Amygdala (tissue), 56 donors: ENCODE data around the gene GSG1L.

Source experiments
- DNase-seq, 56 donors: peaks; one replicate each; lab custom pipeline; 2025; lab: John Stamatoyannopoulos, UW

The GSG1L gene

GRCh38 chr16:27829975-27830374, 233.5 kb downstream of the GSG1L start:
- no peak for DNase-seq

GRCh38 chr16:27828671-27829070, 234.8 kb downstream of the GSG1L start:
- no peak for DNase-seq

- DNase-seq: no peak
Observed at GRCh38 chr16:27827765-27828164, 235.7 kb downstream of the GSG1L start.

GRCh38 chr16:27826893-27827289, 236.6 kb downstream of the GSG1L start:
- DNase-seq: no peak

- no peak for DNase-seq
Observed at GRCh38 chr16:27826081-27826892, 237.2 kb downstream of the GSG1L start.

- DNase-seq: no peak
Observed at GRCh38 chr16:27824786-27825185, 238.7 kb downstream of the GSG1L start.

- no peak for DNase-seq
Observed at GRCh38 chr16:27824006-27824405, 239.5 kb downstream of the GSG1L start.

- no peak for DNase-seq
Observed at GRCh38 chr16:27823421-27823820, 240.1 kb downstream of the GSG1L start.

- no peak for DNase-seq
Observed at GRCh38 chr16:27822996-27823395, 240.5 kb downstream of the GSG1L start.

- DNase-seq: no peak
Observed at GRCh38 chr16:27822529-27822928, 241.0 kb downstream of the GSG1L start.

- DNase-seq: no peak
Observed at GRCh38 chr16:27820646-27821345, 242.7 kb downstream of the GSG1L start.

- peak in 17 of 56 donors; percentile 3 to 60 (median 20) for DNase-seq
Observed at GRCh38 chr16:27819881-27820610, 243.5 kb downstream of the GSG1L start.

- no peak for DNase-seq
Observed at GRCh38 chr16:27819356-27819755, 244.2 kb downstream of the GSG1L start.

- no peak for DNase-seq
Observed at GRCh38 chr16:27818246-27818645, 245.3 kb downstream of the GSG1L start.

GRCh38 chr16:27817038-27817437, 246.5 kb downstream of the GSG1L start:
- no peak for DNase-seq

GRCh38 chr16:27816561-27816960, 247.0 kb downstream of the GSG1L start:
- peak in 32 of 56 donors; percentile 4 to 66 (median 28) for DNase-seq

- DNase-seq: no peak
Observed at GRCh38 chr16:27813591-27813990, 249.9 kb downstream of the GSG1L start.

GRCh38 chr16:27811881-27812280, 251.6 kb downstream of the GSG1L start:
- DNase-seq: no peak

GRCh38 chr16:27806986-27807385, 256.5 kb downstream of the GSG1L start:
- no peak for DNase-seq

- DNase-seq: no peak
Observed at GRCh38 chr16:27806388-27806787, 257.1 kb downstream of the GSG1L start.

- no peak for DNase-seq
Observed at GRCh38 chr16:27805828-27806351, 257.6 kb downstream of the GSG1L start.
